Skin of body (tissue), 2 donors: Measurements from ENCODE around the gene ALDOA. TPM values are rescaled to one million over a fixed set of nuclear protein-coding genes. Genes with fewer than 3 reads are reported as not detected.

ENCODE experiments used
- DNase-seq: peaks from one replicate; lab custom pipeline; 2025; lab: John Stamatoyannopoulos, UW
- total RNA-seq: library from RNA; depleted of rRNA; stranded (reverse); fragments of >200 nt; gene quantifications from one replicate; pipeline ENCODE4 v1.2.3, GENCODE V29; 2014

Gene ALDOA
- total RNA-seq, 1 donor from 2014 or later, result 345 TPM

GRCh38 chr16:30068750-30069610 is 3.4 kb downstream of the ALDOA start:
- no peak for DNase-seq

- no peak for DNase-seq
Measured at GRCh38 chr16:30069611-30070462, 4.3 kb downstream of the ALDOA start.

GRCh38 chr16:30070490-30070889 is 4.9 kb downstream of the ALDOA start:
- DNase-seq, result no peak

- peak; percentile 86 for DNase-seq
Measured at GRCh38 chr16:30075503-30076275, 10.1 kb downstream of the ALDOA start, which contains the start of gene PPP4C. PPP4C (plus strand) TSS chr16:30075994; CDS start chr16:30076378, 384 bp downstream.

GRCh38 chr16:30076276-30076791 is 10.8 kb downstream of the ALDOA start:
- no peak for DNase-seq

GRCh38 chr16:30077656-30078055 is 12.1 kb downstream of the ALDOA start:
- no peak for DNase-seq

- no peak for DNase-seq
Measured at GRCh38 chr16:30078744-30079143, 13.2 kb downstream of the ALDOA start.

- no peak for DNase-seq
Measured at GRCh38 chr16:30079480-30079879, 13.9 kb downstream of the ALDOA start.

- no peak for DNase-seq
Measured at GRCh38 chr16:30082545-30083090, 17.1 kb downstream of the ALDOA start.

GRCh38 chr16:30083216-30084055 is 17.9 kb downstream of the ALDOA start:
- DNase-seq, result no peak

- DNase-seq, result no peak
Measured at GRCh38 chr16:30084096-30084815, 18.7 kb downstream of the ALDOA start.

- no peak for DNase-seq
Measured at GRCh38 chr16:30084816-30085159, 19.2 kb downstream of the ALDOA start.

GRCh38 chr16:30085247-30085646 is 19.7 kb downstream of the ALDOA start:
- no peak for DNase-seq

GRCh38 chr16:30085820-30086219 is 20.3 kb downstream of the ALDOA start:
- DNase-seq, result no peak

- no peak for DNase-seq
Measured at GRCh38 chr16:30086291-30087140, 21.0 kb downstream of the ALDOA start.

GRCh38 chr16:30087181-30087898 is 21.8 kb downstream of the ALDOA start:
- DNase-seq, result no peak

- no peak for DNase-seq
Measured at GRCh38 chr16:30088237-30088831, 22.8 kb downstream of the ALDOA start.
